ENCODE measurements around the gene TMEM272. TPM values are rescaled to one million over a fixed set of nuclear protein-coding genes. Genes with fewer than 3 reads are reported as not detected.

Gene TMEM272
- total RNA-seq, 2 experiments from 2014 or later: 0.18 to 0.32 TPM

DNA sequence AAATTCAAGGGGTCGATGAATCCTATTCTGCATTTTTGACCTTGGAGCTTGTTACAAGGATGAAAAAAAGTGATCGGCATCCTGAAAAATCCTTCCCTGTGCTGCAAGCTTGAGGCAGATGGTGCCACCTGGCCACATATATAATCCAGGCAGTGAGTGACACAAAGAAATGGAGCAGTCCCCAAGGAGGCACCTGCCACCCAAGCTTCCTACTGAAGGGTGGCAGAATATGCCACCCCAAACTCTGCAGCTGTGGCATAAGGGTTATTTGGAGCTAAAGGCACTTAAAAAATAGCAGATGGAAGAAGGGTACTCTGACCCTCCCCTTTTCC lies 15.4 kb downstream of the TMEM272 start:
- Mint-ChIP-seq H3K9me3 (no peaks in the 10 kb centered on the region), H3K27ac (no peak overlapping the region), H3K4me3 (no peak overlapping the region), H3K36me3 (ENCODE audit: low read depth) (no peaks in the 10 kb centered on the region), H3K27me3 (no peaks in the 10 kb centered on the region), H3K4me1 (ENCODE audit: low read depth) (peaks cover 71% of the 10 kb centered on the region)
- no peak for TF ChIP-seq CTCF (IDR thresholded peaks at IDR 0.05)
- POLR2A ChIA-PET: interaction anchor here (1.0 to 2.9 kb wide), 3 partner anchors 8 to 183 kb away, joined by 3 to 11 read pairs (median 3); partner anchors contain the start of genes ALG11 and DHRS12
- CTCF ChIA-PET: interaction anchor here (1.4 to 8.3 kb wide), 5 partner anchors 9 to 32 kb away, joined by 5 to 119 read pairs (median 6); partner anchors contain the start of gene TMEM272
- intact Hi-C loops (cut with micrococcal nuclease): no loop called here
- DNase-seq (no peak), ATAC-seq (no peak)

- Mint-ChIP-seq H3K9me3 (no peaks in the 10 kb centered on the region), H3K4me1 (ENCODE audit: low read depth) (peaks cover 69% of the 10 kb centered on the region), H3K27ac (no peak overlapping the region), H3K4me3 (no peak overlapping the region), H3K36me3 (ENCODE audit: low read depth) (no peaks in the 10 kb centered on the region), H3K27me3 (no peaks in the 10 kb centered on the region)
- intact Hi-C loops (cut with micrococcal nuclease): no loop called here
- ChIA-PET POLR2A (interaction anchor here (1.0 to 2.9 kb wide), 5 partner anchors 9 to 183 kb away, joined by 3 to 11 read pairs (median 3); partner anchors contain the start of genes ALG11 and DHRS12), CTCF (interaction anchor here (1.4 to 8.3 kb wide), 6 partner anchors 9 to 32 kb away, joined by 5 to 119 read pairs (median 8); partner anchors contain the start of gene TMEM272)
- DNase-seq (no peak), ATAC-seq (no peak)
- TF ChIP-seq CTCF (IDR thresholded peaks at IDR 0.05): no peak
These were observed 16.0 kb downstream of the TMEM272 start for GRCh38 chr13:51828730-51829567.

DNA sequence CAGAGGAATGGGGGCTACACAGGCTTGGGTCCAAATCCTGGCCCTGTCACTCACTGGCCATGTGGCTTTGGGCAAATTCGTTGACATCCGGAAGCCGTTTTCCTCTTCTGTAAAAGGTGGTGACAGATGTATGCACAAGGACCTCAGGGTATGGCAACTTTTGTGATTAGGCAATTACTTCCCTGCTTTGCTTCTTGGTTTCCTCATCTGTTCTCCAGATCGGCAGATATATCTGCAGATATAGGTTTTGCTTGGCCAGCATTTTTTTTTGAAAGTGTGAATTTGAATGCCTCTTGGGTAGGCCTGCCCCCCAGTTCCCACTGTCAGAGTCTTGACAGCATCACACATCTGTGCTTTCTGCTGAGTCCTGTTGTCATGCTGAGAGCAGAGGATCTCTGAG lies 17.7 kb downstream of the TMEM272 start:
- Mint-ChIP-seq H3K4me3 (peak overlapping the region; percentile 74), H3K36me3 (ENCODE audit: low read depth) (no peaks in the 10 kb centered on the region), H3K27me3 (no peaks in the 10 kb centered on the region), H3K27ac (peak overlapping the region; percentile 94), H3K9me3 (no peaks in the 10 kb centered on the region), H3K4me1 (ENCODE audit: low read depth) (peaks cover 74% of the 10 kb centered on the region)
- TF ChIP-seq CTCF (IDR thresholded peaks at IDR 0.05): no peak
- ChIA-PET POLR2A (interaction anchor here (0.9 to 2.9 kb wide), 3 partner anchors 8 to 24 kb away, joined by 4 to 11 read pairs (median 6); partner anchors contain the start of gene DHRS12), CTCF (interaction anchor here (1.0 to 8.3 kb wide), 8 partner anchors 9 to 702 kb away, joined by 3 to 119 read pairs (median 5); partner anchors contain the start of gene TMEM272)
- ATAC-seq: no peak
- intact Hi-C loops (cut with micrococcal nuclease): no loop called here
- no peak for DNase-seq

DNA sequence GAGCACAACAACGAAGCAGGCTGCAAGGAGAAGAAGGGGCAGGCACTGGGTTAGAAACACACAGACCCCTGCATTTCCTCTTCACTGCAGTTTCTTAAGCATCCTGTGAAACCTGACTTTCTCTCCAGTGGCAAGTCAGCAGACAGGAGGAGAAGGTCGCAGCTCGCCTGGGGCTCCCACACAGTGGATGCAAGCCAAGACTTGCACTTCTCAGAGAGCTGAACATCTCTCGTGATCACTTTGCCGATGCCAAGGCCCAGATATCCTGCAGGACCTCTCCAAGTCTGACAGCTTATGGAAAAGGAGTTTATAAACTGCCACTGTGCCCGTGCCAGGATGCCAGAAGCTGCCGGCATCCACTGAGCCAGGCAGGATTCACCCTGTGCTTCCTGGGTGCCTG lies 18.4 kb downstream of the TMEM272 start:
- Mint-ChIP-seq H3K4me3 (peak overlapping the region; percentile 74), H3K36me3 (ENCODE audit: low read depth) (no peaks in the 10 kb centered on the region), H3K4me1 (ENCODE audit: low read depth) (peaks cover 75% of the 10 kb centered on the region), H3K9me3 (no peaks in the 10 kb centered on the region), H3K27me3 (no peaks in the 10 kb centered on the region), H3K27ac (peak overlapping the region; percentile 94)
- ChIA-PET CTCF (interaction anchor here (1.1 to 8.3 kb wide), 6 partner anchors 9 to 24 kb away, joined by 3 to 119 read pairs (median 8); partner anchors contain the start of gene TMEM272), POLR2A (interaction anchor here (0.9 to 1.8 kb wide), 3 partner anchors 8 to 24 kb away, joined by 4 to 8 read pairs (median 7); no protein-coding TSS in a partner anchor)
- ATAC-seq (peak; percentile 2), DNase-seq (no peak)
- no peak for TF ChIP-seq CTCF (IDR thresholded peaks at IDR 0.05)
- intact Hi-C loops (cut with micrococcal nuclease): no loop called here

Measured in activated CD8-positive, alpha-beta T cell treated with anti-CD3 and anti-CD28 coated beads for 36 hours (primary cell).